Middle frontal gyrus (tissue), 1 donor: ENCODE data around the gene PERP.

ENCODE experiments used
- DNase-seq: peaks from one replicate; pipeline ENCODE4 v3.0.0-alpha.2; 2015; ENCODE audit warnings: low spot score; ENCODE audit errors: extremely low spot score

The PERP gene

GRCh38 chr6:138063726-138064125, 43.5 kb downstream of the PERP start:
- DNase-seq: no peak

GRCh38 chr6:138054982-138055381, 52.2 kb downstream of the PERP start:
- no peak for DNase-seq

- no peak for DNase-seq
These were observed 54.4 kb downstream of the PERP start for GRCh38 chr6:138052783-138053182.

- no peak for DNase-seq
These were observed 62.2 kb downstream of the PERP start for GRCh38 chr6:138044972-138045371.

GRCh38 chr6:138044458-138044857, 62.8 kb downstream of the PERP start:
- DNase-seq: no peak
